GM19240 (cell line): ENCODE results near the gene PPP4R3B.
"Not testable (repeated sequence)": the region's sequence is repeated elsewhere in the genome, so short reads cannot be mapped to it uniquely, and the experiment has no call there.

ENCODE experiments used
- DNase-seq: peaks from one replicate; pipeline ENCODE4 v3.0.0; 2011; ENCODE audit warnings: low spot score; ENCODE audit not compliant: insufficient read length

Gene PPP4R3B

GRCh38 chr2:55596795-55597194 is 20.6 kb downstream of the PPP4R3B start:
- DNase-seq: not testable (repeated sequence)

GRCh38 chr2:55595536-55595935 is 21.9 kb downstream of the PPP4R3B start:
- no peak for DNase-seq

- no peak for DNase-seq
These were observed 25.3 kb downstream of the PPP4R3B start for GRCh38 chr2:55592130-55592529.

- no peak for DNase-seq
These were observed 26.5 kb downstream of the PPP4R3B start for GRCh38 chr2:55590810-55591440.

- DNase-seq: no peak
These were observed 31.9 kb downstream of the PPP4R3B start for GRCh38 chr2:55585451-55586080.

- no peak for DNase-seq
These were observed 35.4 kb downstream of the PPP4R3B start for GRCh38 chr2:55581874-55582547.

- no peak for DNase-seq
These were observed 36.0 kb downstream of the PPP4R3B start for GRCh38 chr2:55581435-55581834.

- DNase-seq: not testable (repeated sequence)
These were observed 48.4 kb downstream of the PPP4R3B start for GRCh38 chr2:55569002-55569401.

- DNase-seq: no peak
These were observed 50.1 kb downstream of the PPP4R3B start for GRCh38 chr2:55567298-55567697.

- DNase-seq: no peak
These were observed 51.8 kb downstream of the PPP4R3B start for GRCh38 chr2:55565613-55566012.

- DNase-seq: no peak
These were observed 56.6 kb downstream of the PPP4R3B start for GRCh38 chr2:55560855-55561254.

- DNase-seq: no peak
These were observed 60.6 kb downstream of the PPP4R3B start for GRCh38 chr2:55556809-55557208.

- no peak for DNase-seq
These were observed 61.4 kb downstream of the PPP4R3B start for GRCh38 chr2:55555977-55556376.

GRCh38 chr2:55553321-55553720 is 64.1 kb downstream of the PPP4R3B start:
- DNase-seq: no peak

GRCh38 chr2:55550368-55551102 is 66.9 kb downstream of the PPP4R3B start:
- DNase-seq: no peak

GRCh38 chr2:55547679-55548078 is 69.7 kb downstream of the PPP4R3B start:
- DNase-seq: not testable (repeated sequence)

- no peak for DNase-seq
These were observed 70.4 kb downstream of the PPP4R3B start for GRCh38 chr2:55547001-55547400.

- DNase-seq: no peak
These were observed 86.8 kb downstream of the PPP4R3B start for GRCh38 chr2:55530539-55531081.

GRCh38 chr2:55526174-55526573 is 91.2 kb downstream of the PPP4R3B start:
- DNase-seq: no peak

- no peak for DNase-seq
These were observed 92.5 kb downstream of the PPP4R3B start for GRCh38 chr2:55524884-55525437.
